HUES64 (cell line): ENCODE results near the gene WWC2.

ENCODE experiments used
- H3K27ac ChIP-seq: 2 replicates; pipeline ENCODE4 v1.7.0; 2013; ENCODE audit warnings: low read depth, low read length, inconsistent platforms
- H3K27me3 ChIP-seq: 2 replicates; pipeline ENCODE4 v1.6.1; 2013; ENCODE audit warnings: mild to moderate bottlenecking, low read length; ENCODE audit not compliant: insufficient read depth
- H3K36me3 ChIP-seq: 2 replicates; pipeline ENCODE4 v1.6.1; 2013; ENCODE audit warnings: mild to moderate bottlenecking, low read length; ENCODE audit not compliant: insufficient read depth
- H3K4me1 ChIP-seq: 2 replicates; pipeline ENCODE4 v1.6.1; 2013; ENCODE audit warnings: mild to moderate bottlenecking, low read length, moderate library complexity; ENCODE audit not compliant: insufficient read depth
- H3K4me3 ChIP-seq: 2 replicates; pipeline ENCODE4 v1.5.1; 2013; ENCODE audit warnings: mild to moderate bottlenecking, low read length, moderate library complexity
- H3K9ac ChIP-seq: 2 replicates; pipeline ENCODE4 v1.6.1; 2013; ENCODE audit warnings: mild to moderate bottlenecking, low read depth, low read length
- H3K9me3 ChIP-seq: 2 replicates; pipeline ENCODE4 v1.6.1; 2013; ENCODE audit warnings: low read depth, low read length; ENCODE audit not compliant: insufficient read depth
- WGBS: fragments of 150-250, 120-280 bp; methylation state at CpG from one replicate; pipeline ENCODE4 v1.1.7; 2013; ENCODE audit warnings: missing lambda C conversion rate; 5-methylcytosine and 5-hydroxymethylcytosine counted together

Gene WWC2

GRCh38 chr4:183344523-183345255 is 245.6 kb downstream of the WWC2 start:
- no peak overlapping the region for H3K4me3 ChIP-seq
- H3K4me1 ChIP-seq: no peaks in the 10 kb centered on the region
- no peaks in the 10 kb centered on the region for H3K27me3 ChIP-seq
- no peaks in the 10 kb centered on the region for H3K36me3 ChIP-seq
- no peak overlapping the region for H3K27ac ChIP-seq
- no peak overlapping the region for H3K9ac ChIP-seq
- no peaks in the 10 kb centered on the region for H3K9me3 ChIP-seq
- WGBS: 90% methylated on average over 15 of the region's 15 CpGs

- Histone ChIP-seq H3K9ac (no peak overlapping the region), H3K36me3 (no peaks in the 10 kb centered on the region), H3K27me3 (no peaks in the 10 kb centered on the region), H3K27ac (no peak overlapping the region), H3K4me1 (no peaks in the 10 kb centered on the region), H3K9me3 (no peaks in the 10 kb centered on the region), H3K4me3 (no peak overlapping the region)
- WGBS: 83% methylated on average over 4 of the region's 4 CpGs
These were observed 246.2 kb downstream of the WWC2 start for GRCh38 chr4:183345261-183345660.

- H3K4me3 ChIP-seq: no peak overlapping the region
- no peaks in the 10 kb centered on the region for H3K4me1 ChIP-seq
- no peaks in the 10 kb centered on the region for H3K27me3 ChIP-seq
- WGBS: 92% methylated on average over 8 of the region's 8 CpGs
- no peak overlapping the region for H3K27ac ChIP-seq
- H3K9me3 ChIP-seq: no peaks in the 10 kb centered on the region
- H3K9ac ChIP-seq: no peak overlapping the region
- H3K36me3 ChIP-seq: no peaks in the 10 kb centered on the region
These were observed 248.1 kb downstream of the WWC2 start for GRCh38 chr4:183347146-183347545.

- no peak overlapping the region for H3K4me3 ChIP-seq
- H3K36me3 ChIP-seq: no peaks in the 10 kb centered on the region
- no peak overlapping the region for H3K27ac ChIP-seq
- 90% methylated on average over 4 of the region's 4 CpGs for WGBS
- no peaks in the 10 kb centered on the region for H3K4me1 ChIP-seq
- no peaks in the 10 kb centered on the region for H3K27me3 ChIP-seq
- no peak overlapping the region for H3K9ac ChIP-seq
- H3K9me3 ChIP-seq: no peaks in the 10 kb centered on the region
These were observed 248.5 kb downstream of the WWC2 start for GRCh38 chr4:183347566-183347965.

DNA sequence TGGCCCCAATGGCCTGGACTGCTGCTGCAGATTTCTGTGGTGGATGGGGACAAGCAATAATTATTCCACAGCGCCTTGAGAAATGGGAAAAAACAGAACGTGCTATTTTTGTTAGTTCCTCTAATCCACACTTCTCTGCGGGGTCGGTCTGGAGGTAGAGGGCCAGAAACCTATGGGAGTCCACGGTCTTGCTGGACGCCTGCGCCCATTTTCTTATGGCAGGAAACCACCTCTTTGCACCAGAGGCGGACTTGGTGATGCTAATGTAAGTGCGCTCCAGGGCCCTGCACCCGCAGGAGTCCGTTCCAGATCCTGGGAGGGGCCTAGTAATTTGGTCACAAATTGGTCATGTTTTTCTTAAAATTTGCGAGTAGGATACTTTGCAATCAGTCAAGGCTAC is 249.1 kb downstream of the WWC2 start:
- H3K36me3 ChIP-seq: no peaks in the 10 kb centered on the region
- 86% methylated on average over 12 of the region's 12 CpGs for WGBS
- no peaks in the 10 kb centered on the region for H3K27me3 ChIP-seq
- no peak overlapping the region for H3K9ac ChIP-seq
- no peaks in the 10 kb centered on the region for H3K9me3 ChIP-seq
- no peak overlapping the region for H3K4me3 ChIP-seq
- no peak overlapping the region for H3K27ac ChIP-seq
- no peaks in the 10 kb centered on the region for H3K4me1 ChIP-seq

GRCh38 chr4:183348706-183349659 is 249.9 kb downstream of the WWC2 start:
- no peaks in the 10 kb centered on the region for H3K9me3 ChIP-seq
- no peak overlapping the region for H3K9ac ChIP-seq
- H3K27me3 ChIP-seq: no peaks in the 10 kb centered on the region
- H3K27ac ChIP-seq: no peak overlapping the region
- H3K4me3 ChIP-seq: no peak overlapping the region
- WGBS: 88% methylated on average over 15 of the region's 17 CpGs
- H3K36me3 ChIP-seq: no peaks in the 10 kb centered on the region
- H3K4me1 ChIP-seq: no peaks in the 10 kb centered on the region

GRCh38 chr4:183349673-183350072 is 250.6 kb downstream of the WWC2 start:
- Histone ChIP-seq H3K9me3 (no peaks in the 10 kb centered on the region), H3K27ac (no peak overlapping the region), H3K4me3 (no peak overlapping the region), H3K27me3 (no peaks in the 10 kb centered on the region), H3K9ac (no peak overlapping the region), H3K4me1 (no peaks in the 10 kb centered on the region), H3K36me3 (no peaks in the 10 kb centered on the region)
- WGBS: 95% methylated on average over 9 of the region's 9 CpGs

- WGBS: 94% methylated on average over 17 of the region's 17 CpGs
These were observed 251.4 kb downstream of the WWC2 start for GRCh38 chr4:183350317-183351071.

GRCh38 chr4:183352546-183352945 is 253.5 kb downstream of the WWC2 start:
- Histone ChIP-seq H3K4me3 (no peak overlapping the region), H3K9ac (no peak overlapping the region), H3K27ac (no peak overlapping the region), H3K4me1 (no peaks in the 10 kb centered on the region), H3K9me3 (no peaks in the 10 kb centered on the region), H3K27me3 (no peaks in the 10 kb centered on the region), H3K36me3 (no peaks in the 10 kb centered on the region)
- 91% methylated on average over 3 of the region's 5 CpGs for WGBS

More at GRCh38 chr4:183350317-183351071, 251.4 kb downstream of the WWC2 start:
- Histone ChIP-seq H3K4me1 (no peaks in the 10 kb centered on the region), H3K36me3 (no peaks in the 10 kb centered on the region), H3K9me3 (no peaks in the 10 kb centered on the region), H3K4me3 (no peak overlapping the region), H3K27ac (no peak overlapping the region), H3K9ac (no peak overlapping the region), H3K27me3 (no peaks in the 10 kb centered on the region)

DNA sequence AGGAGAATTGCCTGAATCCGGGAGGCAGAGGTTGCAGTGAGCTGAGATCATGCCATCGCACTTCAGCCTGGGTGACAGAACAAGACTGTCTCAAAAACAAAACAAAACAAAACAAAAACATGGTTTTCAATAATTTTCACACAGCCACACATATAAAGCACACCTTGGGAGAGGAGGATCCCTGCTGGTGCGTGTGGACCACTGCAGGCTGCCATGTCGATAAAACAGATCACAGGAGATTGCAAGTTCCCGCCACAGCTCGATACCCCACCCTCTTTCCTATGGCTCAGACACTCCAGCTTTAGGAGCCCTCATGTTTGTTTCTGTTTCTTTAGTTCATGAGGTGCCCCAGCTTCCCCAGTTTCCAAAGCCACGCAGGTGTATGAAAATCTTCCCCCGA is 254.5 kb downstream of the WWC2 start:
- no peak overlapping the region for H3K4me3 ChIP-seq
- no peaks in the 10 kb centered on the region for H3K4me1 ChIP-seq
- H3K36me3 ChIP-seq: no peaks in the 10 kb centered on the region
- H3K27me3 ChIP-seq: no peaks in the 10 kb centered on the region
- H3K27ac ChIP-seq: no peak overlapping the region
- no peaks in the 10 kb centered on the region for H3K9me3 ChIP-seq
- 90% methylated on average over 8 of the region's 8 CpGs for WGBS
- no peak overlapping the region for H3K9ac ChIP-seq

DNA sequence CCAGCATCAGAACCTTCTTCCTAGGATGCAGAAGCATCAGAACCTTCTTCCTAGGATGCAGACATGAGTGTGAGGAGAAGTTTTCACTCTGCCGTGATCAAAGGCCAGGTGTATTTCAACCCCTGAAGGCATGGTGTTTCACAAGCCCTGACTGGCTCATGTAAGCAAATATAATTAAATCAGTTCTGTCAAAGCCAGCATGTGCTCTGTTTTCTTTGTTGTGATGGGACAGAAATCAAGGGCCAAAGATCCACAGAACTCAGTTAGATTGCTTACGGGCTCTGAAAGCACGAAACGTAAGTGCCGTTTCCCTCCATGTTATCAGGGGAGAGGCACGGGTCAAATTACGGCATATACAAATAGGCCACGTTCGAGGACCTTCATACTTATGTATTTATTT is 255.2 kb downstream of the WWC2 start:
- Histone ChIP-seq H3K27me3 (no peaks in the 10 kb centered on the region), H3K4me3 (no peak overlapping the region), H3K27ac (no peak overlapping the region), H3K4me1 (no peaks in the 10 kb centered on the region), H3K9me3 (no peaks in the 10 kb centered on the region), H3K36me3 (no peaks in the 10 kb centered on the region), H3K9ac (no peak overlapping the region)
- 89% methylated on average over 9 of the region's 9 CpGs for WGBS
